HG03575 (cell line): ENCODE data around the gene SYT17.
A peak's percentile ranks its signal among the peaks of the same experiment; 100 is the strongest.

Experiments
- ATAC-seq: cut with Tn5 transposase; IDR thresholded peaks from one replicate; pipeline ENCODE4 v1.9.1; 2021; ENCODE audit not compliant: unreplicated experiment, insufficient number of reproducible peaks, low FRiP score; ENCODE audit errors: extremely low read depth

The SYT17 gene

GRCh38 chr16:19192865-19193264 lies 24.8 kb downstream of the SYT17 start:
- ATAC-seq = no peak

GRCh38 chr16:19196871-19197270 lies 28.8 kb downstream of the SYT17 start:
- ATAC-seq = no peak

- ATAC-seq = no peak
These were observed 35.4 kb downstream of the SYT17 start for GRCh38 chr16:19203374-19203966.

GRCh38 chr16:19210280-19210924 lies 42.4 kb downstream of the SYT17 start:
- peak; percentile 67 for ATAC-seq

- ATAC-seq = no peak
These were observed 42.9 kb downstream of the SYT17 start for GRCh38 chr16:19210968-19211367.

GRCh38 chr16:19212059-19212458 lies 44.0 kb downstream of the SYT17 start:
- ATAC-seq = no peak

GRCh38 chr16:19213885-19214284 lies 45.8 kb downstream of the SYT17 start:
- no peak for ATAC-seq

- no peak for ATAC-seq
These were observed 47.7 kb downstream of the SYT17 start for GRCh38 chr16:19215705-19216104.

- ATAC-seq = no peak
These were observed 50.5 kb downstream of the SYT17 start for GRCh38 chr16:19218581-19218980.

GRCh38 chr16:19219836-19220235 lies 51.8 kb downstream of the SYT17 start:
- no peak for ATAC-seq

- no peak for ATAC-seq
These were observed 55.5 kb downstream of the SYT17 start for GRCh38 chr16:19223235-19224170.

- ATAC-seq = no peak
These were observed 57.6 kb downstream of the SYT17 start for GRCh38 chr16:19225651-19226050.

GRCh38 chr16:19227643-19228042 lies 59.6 kb downstream of the SYT17 start:
- ATAC-seq = no peak

GRCh38 chr16:19228052-19228451 lies 60.0 kb downstream of the SYT17 start:
- no peak for ATAC-seq

- ATAC-seq = no peak
These were observed 60.5 kb downstream of the SYT17 start for GRCh38 chr16:19228575-19228974.

- ATAC-seq = no peak
These were observed 62.5 kb downstream of the SYT17 start for GRCh38 chr16:19230575-19230974.

GRCh38 chr16:19231881-19232280 lies 63.8 kb downstream of the SYT17 start:
- ATAC-seq = no peak

- ATAC-seq = no peak
These were observed 64.9 kb downstream of the SYT17 start for GRCh38 chr16:19232988-19233387.

GRCh38 chr16:19235478-19235877 lies 67.4 kb downstream of the SYT17 start:
- no peak for ATAC-seq

GRCh38 chr16:19235886-19236285 lies 67.8 kb downstream of the SYT17 start:
- no peak for ATAC-seq
